Caco-2 (cell line): ENCODE results near the gene CLSTN2. TPM values are rescaled to one million over a fixed set of nuclear protein-coding genes. Genes with fewer than 3 reads are reported as not detected.

Experiments used
- BruUV-seq: library from RNA; stranded (reverse); fragments of 400-500 nt; replicated peaks from 2 replicates; lab custom pipeline; 2021; lab: Mats Ljungman, UMichigan
- CTCF ChIA-PET: fragments of 300-600 bp; sonication (Branson Sonifier 250); formaldehyde crosslinking; loops from one replicate; lab custom pipeline; 2022; ENCODE audit warnings: antibody characterized with exemption; lab: Charles Lee
- POLR2A ChIA-PET: fragments of 300-600 bp; sonication (Branson Sonifier 250); formaldehyde crosslinking; loops from one replicate; lab custom pipeline; 2022; ENCODE audit warnings: antibody characterized with exemption; lab: Charles Lee
- DNase-seq, 2 experiments: peaks; one replicate each; pipeline versions ENCODE4 v3.0.0 to v3.0.0-alpha.2; 2020 to 2022
- H3K27me3 ChIP-seq: replicated peaks from 2 replicates; pipeline ENCODE4 v1.6.0; 2011; ENCODE audit warnings: low read length; ENCODE audit not compliant: control insufficient read depth, insufficient read depth
- H3K36me3 ChIP-seq: 2 replicates; pipeline ENCODE4 v1.5.1; 2011; ENCODE audit warnings: low read length; ENCODE audit not compliant: control insufficient read depth, insufficient read depth
- H3K4me1 ChIP-seq: fragments of 250-450 bp; sonication (Bioruptor Pico); 2 replicates; pipeline ENCODE4 v1.5.1; 2020; ENCODE audit warnings: mild to moderate bottlenecking
- H3K4me3 ChIP-seq: 2 replicates; pipeline ENCODE4 v1.5.1; 2011; ENCODE audit warnings: low read depth, mild to moderate bottlenecking, control low read depth, low read length
- H3K9me3 ChIP-seq: fragments of 250-450 bp; sonication (Bioruptor Pico); 2 replicates; pipeline ENCODE4 v1.5.1; 2020; ENCODE audit warnings: mild to moderate bottlenecking, moderate library complexity
- H3K27ac Mint-ChIP-seq: one replicate; pipeline ENCODE4 v1.8.0; 2022; ENCODE audit warnings: mixed read lengths; ENCODE audit not compliant: unreplicated experiment
- H3K27me3 Mint-ChIP-seq: one replicate; pipeline ENCODE4 v1.8.0; 2022; ENCODE audit warnings: mixed read lengths; ENCODE audit not compliant: insufficient read depth, unreplicated experiment
- H3K36me3 Mint-ChIP-seq: one replicate; pipeline ENCODE4 v1.8.0; 2022; ENCODE audit warnings: mild to moderate bottlenecking, mixed read lengths; ENCODE audit not compliant: insufficient read depth, unreplicated experiment
- H3K4me1 Mint-ChIP-seq: one replicate; pipeline ENCODE4 v1.8.0; 2022; ENCODE audit warnings: low read depth, mixed read lengths; ENCODE audit not compliant: unreplicated experiment
- H3K4me3 Mint-ChIP-seq: one replicate; pipeline ENCODE4 v1.8.0; 2022; ENCODE audit warnings: mild to moderate bottlenecking, moderate library complexity, mixed read lengths; ENCODE audit not compliant: unreplicated experiment
- H3K9me3 Mint-ChIP-seq: one replicate; pipeline ENCODE4 v1.8.0; 2022; ENCODE audit warnings: mixed read lengths; ENCODE audit not compliant: unreplicated experiment
- CTCF ChIP-seq, 2 experiments: fragments of 200-600 bp in 1 of 2; IDR thresholded peaks; 1 replicate in 1 of 2; 2 replicates in 1 of 2; pipeline versions ENCODE4 v1.5.1 to v1.8.0; 2011 to 2022; ENCODE audit warnings: antibody characterized with exemption in 1 of 2, control low read depth in 1 of 2, inconsistent platforms in 1 of 2, low read depth in 1 of 2, low read length in 1 of 2, mild to moderate bottlenecking in 1 of 2, moderate library complexity in 1 of 2; ENCODE audit not compliant: insufficient read depth in 1 of 2, severe bottlenecking in 1 of 2, unreplicated experiment in 1 of 2
- intact Hi-C: fragments of 100-400 bp; cut with micrococcal nuclease; formaldehyde crosslinking; loops from one replicate; pipeline ENCODE4 v1.10.0; 2022; ENCODE audit not compliant: unreplicated experiment
- total RNA-seq: library from RNA; stranded (reverse); gene quantifications from 2 replicates; pipeline ENCODE4 v1.2.3, GENCODE V29; 2022

The CLSTN2 gene
- total RNA-seq, 1 experiment from 2014 or later = 26.1 TPM

GRCh38 chr3:140089403-140090072, 154.6 kb downstream of the CLSTN2 start:
- H3K36me3 ChIP-seq = no peaks in the 10 kb centered on the region
- Mint-ChIP-seq H3K27me3 (no peaks in the 10 kb centered on the region), H3K4me1 (no peaks in the 10 kb centered on the region), H3K4me3 (no peak overlapping the region), H3K36me3 (no peaks in the 10 kb centered on the region), H3K9me3 (no peaks in the 10 kb centered on the region), H3K27ac (no peak overlapping the region)
- H3K9me3 ChIP-seq = no peaks in the 10 kb centered on the region
- no peaks in the 10 kb centered on the region for H3K4me1 ChIP-seq
- no TSS peak for BruUV-seq
- no peak for DNase-seq
- TF ChIP-seq CTCF (IDR thresholded peaks at IDR 0.05; ENCODE audit: insufficient read depth in 1 of 2, low read depth in 1 of 2, low read length in 1 of 2, severe bottlenecking in 1 of 2, unreplicated experiment in 1 of 2) = no peak
- intact Hi-C loops = no loop called here
- H3K4me3 ChIP-seq = no peak overlapping the region
- no peaks in the 10 kb centered on the region for H3K27me3 ChIP-seq
- POLR2A ChIA-PET = no interaction called here
- CTCF ChIA-PET = interaction anchor here (0.8 kb wide), 1 partner anchor 1143 kb away, joined by 5 read pairs; the partner anchor contains the start of genes FOXL2 and FOXL2NB

- no peak for DNase-seq
- Histone ChIP-seq H3K36me3 (no peaks in the 10 kb centered on the region), H3K27me3 (no peaks in the 10 kb centered on the region), H3K9me3 (no peaks in the 10 kb centered on the region), H3K4me1 (no peaks in the 10 kb centered on the region), H3K4me3 (no peak overlapping the region)
- CTCF ChIA-PET = no interaction called here
- H3K9me3 Mint-ChIP-seq = no peaks in the 10 kb centered on the region
- no peak overlapping the region for H3K4me3 Mint-ChIP-seq
- H3K4me1 Mint-ChIP-seq = no peaks in the 10 kb centered on the region
- POLR2A ChIA-PET = no interaction called here
- peaks cover 5% of the 10 kb centered on the region for H3K27me3 Mint-ChIP-seq
- no peaks in the 10 kb centered on the region for H3K36me3 Mint-ChIP-seq
- no peak overlapping the region for H3K27ac Mint-ChIP-seq
- no TSS peak for BruUV-seq
- TF ChIP-seq CTCF (IDR thresholded peaks at IDR 0.05; ENCODE audit: insufficient read depth in 1 of 2, low read depth in 1 of 2, low read length in 1 of 2, severe bottlenecking in 1 of 2, unreplicated experiment in 1 of 2) = no peak
- intact Hi-C loops = no loop called here
Observed at GRCh38 chr3:140091143-140091542, 156.2 kb downstream of the CLSTN2 start.

- no peaks in the 10 kb centered on the region for H3K4me1 Mint-ChIP-seq
- H3K36me3 ChIP-seq = no peaks in the 10 kb centered on the region
- H3K4me3 Mint-ChIP-seq = no peak overlapping the region
- no peak overlapping the region for H3K4me3 ChIP-seq
- ChIA-PET CTCF (no interaction called here), POLR2A (no interaction called here)
- no peaks in the 10 kb centered on the region for H3K36me3 Mint-ChIP-seq
- DNase-seq = no peak
- TF ChIP-seq CTCF (IDR thresholded peaks at IDR 0.05; ENCODE audit: insufficient read depth in 1 of 2, low read depth in 1 of 2, low read length in 1 of 2, severe bottlenecking in 1 of 2, unreplicated experiment in 1 of 2) = no peak
- H3K27me3 Mint-ChIP-seq = peaks cover 5% of the 10 kb centered on the region
- no peaks in the 10 kb centered on the region for H3K9me3 Mint-ChIP-seq
- no peak overlapping the region for H3K27ac Mint-ChIP-seq
- H3K4me1 ChIP-seq = no peaks in the 10 kb centered on the region
- BruUV-seq = no TSS peak
- no peaks in the 10 kb centered on the region for H3K27me3 ChIP-seq
- H3K9me3 ChIP-seq = no peaks in the 10 kb centered on the region
- intact Hi-C loops = no loop called here
Observed at GRCh38 chr3:140092848-140093536, 158.0 kb downstream of the CLSTN2 start.
